Skeletal muscle tissue (tissue), 4 donors: ENCODE results near the gene OTOGL. TPM values are rescaled to one million over a fixed set of nuclear protein-coding genes. Genes with fewer than 3 reads are reported as not detected.
"Not testable (repeated sequence)": the region's sequence is repeated elsewhere in the genome, so short reads cannot be mapped to it uniquely, and the experiment has no call there.

Experiments
- H3K27ac ChIP-seq: one replicate; pipeline ENCODE4 v1.7.0; 2013; ENCODE audit warnings: mild to moderate bottlenecking, low read depth, low read length, inconsistent platforms
- H3K27me3 ChIP-seq, 3 donors: one replicate each; pipeline ENCODE4 v1.7.0; 2013; ENCODE audit warnings: low read length in 3 of 3; ENCODE audit not compliant: control insufficient read depth in 3 of 3, insufficient read depth in 3 of 3
- H3K36me3 ChIP-seq, 3 donors: one replicate each; pipeline ENCODE4 v1.7.0; 2013; ENCODE audit warnings: low read length in 3 of 3; ENCODE audit not compliant: control insufficient read depth in 3 of 3, insufficient read depth in 3 of 3
- H3K4me1 ChIP-seq, 3 donors: one replicate each; pipeline ENCODE4 v1.7.0; 2013; ENCODE audit warnings: low read length in 3 of 3, mild to moderate bottlenecking in 3 of 3; ENCODE audit not compliant: control insufficient read depth in 3 of 3, insufficient read depth in 3 of 3
- H3K4me3 ChIP-seq, 3 donors: one replicate each; pipeline ENCODE4 v1.7.0; 2013; ENCODE audit warnings: low read length in 3 of 3
- H3K9ac ChIP-seq, 3 donors: one replicate each; pipeline ENCODE4 v1.7.0; 2013; ENCODE audit warnings: low read length in 3 of 3, mild to moderate bottlenecking in 3 of 3, moderate library complexity in 2 of 3, low read depth in 1 of 3
- H3K9me3 ChIP-seq, 3 donors: one replicate each; pipeline ENCODE4 v1.7.0; 2013; ENCODE audit warnings: low read length in 3 of 3; ENCODE audit not compliant: control insufficient read depth in 3 of 3
- total RNA-seq: library from RNA; depleted of rRNA; stranded (reverse); fragments of >200 nt; gene quantifications from one replicate; pipeline ENCODE4 v1.2.3, GENCODE V29; 2014
- donor health status: Osteomylitis.

The OTOGL gene
- total RNA-seq, 1 donor from 2014 or later = 0.52 TPM

DNA sequence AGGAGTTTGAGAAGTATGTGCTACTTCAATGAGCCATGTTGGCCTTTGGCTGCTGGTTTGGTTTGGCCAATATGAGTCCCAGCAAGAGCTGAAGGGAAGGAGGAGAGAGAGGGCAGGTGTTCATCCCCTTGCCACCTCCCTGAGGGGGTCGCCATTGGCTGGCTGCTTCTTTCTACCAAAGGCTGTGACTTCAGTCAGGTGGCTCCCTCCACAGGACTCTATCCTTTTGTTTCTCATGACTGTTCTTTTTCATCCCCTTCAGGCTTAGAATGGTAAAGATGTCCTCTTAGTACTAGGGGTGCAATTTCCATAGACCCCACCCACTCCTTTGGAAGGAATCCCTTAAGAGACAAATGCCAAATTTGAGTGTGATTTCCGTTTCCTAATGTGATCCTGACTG is 31.2 kb upstream of the OTOGL start:
- Histone ChIP-seq H3K27ac (no peak overlapping the region), H3K9me3 (peaks cover 0 to 2% (median 0%) of the 10 kb centered on the region in 3 donors), H3K4me1 (no peaks in the 10 kb centered on the region), H3K9ac (no peak overlapping the region), H3K36me3 (no peaks in the 10 kb centered on the region), H3K4me3 (no peak overlapping the region), H3K27me3 (no peaks in the 10 kb centered on the region)

DNA sequence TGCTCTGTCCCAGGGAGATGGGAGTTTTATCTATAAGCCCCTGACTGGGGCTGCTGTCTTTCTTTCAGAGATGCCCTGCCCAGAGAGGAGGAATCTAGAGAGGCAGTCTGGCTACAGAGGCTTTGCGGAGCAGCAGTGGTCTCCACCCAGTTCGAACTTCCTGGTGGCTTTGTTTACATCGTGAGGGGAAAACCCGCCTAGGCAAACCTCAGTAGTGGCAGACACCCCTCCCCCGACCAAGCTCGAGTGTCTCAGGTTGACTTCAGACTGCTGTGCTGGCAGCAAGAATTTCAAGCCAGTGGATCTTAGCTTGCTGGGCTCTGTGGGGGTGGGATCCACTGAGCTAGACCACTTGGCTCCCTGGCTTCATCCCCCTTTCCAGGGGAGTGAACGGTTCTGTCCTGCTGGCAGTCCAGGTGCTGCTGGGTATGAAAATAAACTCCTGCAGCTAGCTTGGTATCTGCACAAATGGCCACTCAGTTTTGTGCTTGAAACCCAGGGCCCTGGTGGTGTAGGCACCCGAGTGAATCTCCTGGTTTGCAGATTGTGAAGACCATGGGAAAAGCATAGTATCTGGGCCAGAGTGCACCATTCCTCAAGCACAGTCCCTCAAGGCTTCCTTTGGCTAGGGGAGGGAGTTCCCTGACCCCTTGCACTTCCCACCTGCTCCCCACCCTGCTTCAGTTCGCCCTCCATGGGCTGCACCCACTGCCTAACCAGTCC is 15.3 kb upstream of the OTOGL start:
- not testable (repeated sequence) for H3K27me3 ChIP-seq, H3K9ac ChIP-seq, H3K4me1 ChIP-seq, H3K4me3 ChIP-seq, H3K27ac ChIP-seq, H3K9me3 ChIP-seq, H3K36me3 ChIP-seq

DNA sequence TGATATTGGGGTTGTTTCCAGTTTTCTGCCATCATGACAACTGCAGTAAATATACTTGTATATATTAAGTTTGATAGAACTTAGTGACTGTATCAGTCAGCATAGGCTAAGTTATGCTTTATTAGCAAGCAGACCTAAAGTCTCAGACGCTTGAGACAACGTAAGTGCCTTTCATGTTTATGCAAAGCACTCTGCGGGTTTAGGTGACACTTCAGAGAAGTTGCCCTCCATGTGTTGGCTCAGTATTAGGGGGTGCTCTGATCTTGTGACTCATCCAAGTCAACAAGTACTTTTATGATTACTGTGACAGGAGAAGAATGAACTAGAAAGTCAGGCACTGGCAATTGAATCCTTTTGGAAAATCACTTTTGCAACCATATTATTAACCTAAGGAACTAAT is 13.3 kb upstream of the OTOGL start:
- Histone ChIP-seq H3K36me3 (no peaks in the 10 kb centered on the region), H3K9me3 (peaks cover 0 to 2% (median 0%) of the 10 kb centered on the region in 3 donors), H3K4me1 (no peaks in the 10 kb centered on the region), H3K27me3 (no peaks in the 10 kb centered on the region), H3K9ac (no peak overlapping the region), H3K4me3 (no peak overlapping the region), H3K27ac (no peak overlapping the region)

- Histone ChIP-seq H3K9me3 (peaks cover 0 to 2% (median 0%) of the 10 kb centered on the region in 3 donors), H3K27me3 (no peaks in the 10 kb centered on the region), H3K4me3 (no peak overlapping the region), H3K27ac (no peak overlapping the region), H3K36me3 (no peaks in the 10 kb centered on the region), H3K9ac (no peak overlapping the region), H3K4me1 (no peaks in the 10 kb centered on the region)
Measured at GRCh38 chr12:80087486-80088213, 11.7 kb upstream of the OTOGL start.

GRCh38 chr12:80100591-80100990 is 1.3 kb downstream of the OTOGL start:
- peaks cover 0 to 2% (median 0%) of the 10 kb centered on the region in 3 donors for H3K4me1 ChIP-seq
- H3K9me3 ChIP-seq = no peaks in the 10 kb centered on the region
- no peaks in the 10 kb centered on the region for H3K27me3 ChIP-seq
- no peaks in the 10 kb centered on the region for H3K36me3 ChIP-seq
- H3K27ac ChIP-seq = no peak overlapping the region
- H3K9ac ChIP-seq = no peak overlapping the region
- H3K4me3 ChIP-seq = no peak overlapping the region

GRCh38 chr12:80101126-80101525 is 1.8 kb downstream of the OTOGL start:
- Histone ChIP-seq H3K9me3 (no peaks in the 10 kb centered on the region), H3K36me3 (no peaks in the 10 kb centered on the region), H3K27ac (no peak overlapping the region), H3K27me3 (no peaks in the 10 kb centered on the region), H3K4me1 (peaks cover 0 to 2% (median 0%) of the 10 kb centered on the region in 3 donors), H3K4me3 (no peak overlapping the region), H3K9ac (no peak overlapping the region)

- no peak overlapping the region for H3K9ac ChIP-seq
- no peak overlapping the region for H3K4me3 ChIP-seq
- H3K27ac ChIP-seq = no peak overlapping the region
- no peaks in the 10 kb centered on the region for H3K36me3 ChIP-seq
- H3K27me3 ChIP-seq = no peaks in the 10 kb centered on the region
- H3K4me1 ChIP-seq = no peaks in the 10 kb centered on the region
- no peaks in the 10 kb centered on the region for H3K9me3 ChIP-seq
Measured at GRCh38 chr12:80107221-80107620, 7.9 kb downstream of the OTOGL start.

DNA sequence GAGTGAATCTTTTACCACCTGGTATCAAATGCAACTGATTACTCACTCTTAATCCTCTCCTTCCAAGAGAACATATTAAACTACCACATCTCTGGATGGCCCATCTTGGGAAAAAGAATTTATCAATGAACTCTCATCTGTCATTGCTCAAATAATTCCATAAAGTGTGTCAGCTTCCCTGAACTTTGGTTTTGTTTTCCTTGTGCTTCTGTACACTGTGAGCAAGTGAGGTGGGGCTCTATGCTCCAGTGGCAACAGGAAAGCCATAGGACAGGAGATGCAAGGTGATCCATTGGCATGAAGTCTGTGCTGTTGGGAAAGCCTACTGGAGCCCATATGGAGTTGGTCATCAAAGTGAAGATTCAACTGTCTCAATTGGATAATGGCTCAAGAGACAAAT is 17.4 kb downstream of the OTOGL start:
- Histone ChIP-seq H3K4me1 (no peaks in the 10 kb centered on the region), H3K9me3 (no peaks in the 10 kb centered on the region), H3K27me3 (no peaks in the 10 kb centered on the region), H3K9ac (no peak overlapping the region), H3K4me3 (no peak overlapping the region), H3K27ac (no peak overlapping the region), H3K36me3 (no peaks in the 10 kb centered on the region)

DNA sequence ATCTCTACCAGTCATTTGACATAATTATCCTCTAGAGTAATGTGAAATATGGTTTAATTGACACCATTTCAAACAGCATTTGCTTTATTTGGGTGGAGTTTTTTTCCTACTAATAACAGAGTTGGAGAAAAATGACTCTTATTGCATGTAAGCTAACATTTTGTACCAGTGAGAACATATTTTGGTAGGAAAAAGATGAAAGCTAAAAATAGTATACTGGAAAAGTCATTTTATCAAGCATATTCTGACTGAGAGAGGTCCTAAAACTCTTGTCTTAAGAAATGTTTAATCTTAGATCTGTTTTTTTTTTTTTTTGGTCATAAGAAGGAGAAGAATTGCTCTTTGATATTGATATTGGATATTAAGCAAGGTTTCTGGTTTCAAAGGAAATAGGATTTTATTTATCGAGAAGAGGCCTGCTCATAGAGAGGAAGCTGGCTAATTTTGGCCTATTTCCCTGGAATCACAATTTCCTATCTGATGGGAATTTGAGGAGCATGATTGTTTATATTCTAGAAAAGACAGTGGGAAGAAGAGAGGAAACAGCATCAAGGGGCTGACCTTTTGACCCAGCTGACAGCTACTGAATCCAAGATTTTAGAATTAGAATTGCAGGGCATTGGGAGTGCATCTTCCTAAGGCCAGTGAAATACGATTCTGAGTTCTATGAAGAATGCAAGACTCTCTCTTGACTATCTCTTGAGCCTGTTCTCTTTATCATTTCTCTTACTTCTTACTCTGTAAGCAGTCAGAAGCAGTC is 19.4 kb downstream of the OTOGL start:
- H3K27me3 ChIP-seq = no peaks in the 10 kb centered on the region
- peak overlapping the region; percentile 23 for H3K27ac ChIP-seq
- no peak overlapping the region for H3K4me3 ChIP-seq
- no peak overlapping the region for H3K9ac ChIP-seq
- H3K36me3 ChIP-seq = no peaks in the 10 kb centered on the region
- H3K4me1 ChIP-seq = no peaks in the 10 kb centered on the region
- no peaks in the 10 kb centered on the region for H3K9me3 ChIP-seq

- H3K9ac ChIP-seq = no peak overlapping the region
- no peaks in the 10 kb centered on the region for H3K27me3 ChIP-seq
- H3K27ac ChIP-seq = no peak overlapping the region
- no peaks in the 10 kb centered on the region for H3K36me3 ChIP-seq
- H3K4me1 ChIP-seq = no peaks in the 10 kb centered on the region
- no peak overlapping the region for H3K4me3 ChIP-seq
- no peaks in the 10 kb centered on the region for H3K9me3 ChIP-seq
Measured at GRCh38 chr12:80120994-80121393, 21.7 kb downstream of the OTOGL start.
